ENCODE data around the gene HIRA. TPM values are rescaled to one million over a fixed set of nuclear protein-coding genes. Genes with fewer than 3 reads are reported as not detected.

The HIRA gene
- total and polyA plus RNA-seq, 2 experiments from 2014 or later: 17.1 to 36.9 TPM

DNA sequence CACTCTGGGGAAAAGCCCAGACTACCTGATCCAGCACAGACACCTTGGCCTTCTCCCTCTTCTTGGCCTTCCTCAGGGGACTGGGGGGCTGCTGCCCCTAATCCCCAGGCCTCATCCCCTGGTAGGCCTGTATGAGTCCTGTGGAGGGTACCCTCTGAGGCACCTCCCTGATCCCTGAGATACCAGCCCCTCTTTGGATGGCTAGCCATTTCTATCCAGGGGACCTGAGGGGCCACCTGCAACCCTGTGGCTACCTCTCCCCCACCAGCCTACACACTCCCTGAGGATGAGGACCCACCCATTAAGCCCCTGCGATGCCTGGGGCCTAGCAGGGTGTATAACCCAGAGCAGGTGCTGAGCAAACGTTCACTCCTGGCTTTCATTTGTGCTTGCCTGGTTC lies 54.6 kb downstream of the HIRA start:
- no peaks in the 10 kb centered on the region for H3K9me3 ChIP-seq (ENCODE audit: low read depth)
- TF ChIP-seq, protein P1, sequence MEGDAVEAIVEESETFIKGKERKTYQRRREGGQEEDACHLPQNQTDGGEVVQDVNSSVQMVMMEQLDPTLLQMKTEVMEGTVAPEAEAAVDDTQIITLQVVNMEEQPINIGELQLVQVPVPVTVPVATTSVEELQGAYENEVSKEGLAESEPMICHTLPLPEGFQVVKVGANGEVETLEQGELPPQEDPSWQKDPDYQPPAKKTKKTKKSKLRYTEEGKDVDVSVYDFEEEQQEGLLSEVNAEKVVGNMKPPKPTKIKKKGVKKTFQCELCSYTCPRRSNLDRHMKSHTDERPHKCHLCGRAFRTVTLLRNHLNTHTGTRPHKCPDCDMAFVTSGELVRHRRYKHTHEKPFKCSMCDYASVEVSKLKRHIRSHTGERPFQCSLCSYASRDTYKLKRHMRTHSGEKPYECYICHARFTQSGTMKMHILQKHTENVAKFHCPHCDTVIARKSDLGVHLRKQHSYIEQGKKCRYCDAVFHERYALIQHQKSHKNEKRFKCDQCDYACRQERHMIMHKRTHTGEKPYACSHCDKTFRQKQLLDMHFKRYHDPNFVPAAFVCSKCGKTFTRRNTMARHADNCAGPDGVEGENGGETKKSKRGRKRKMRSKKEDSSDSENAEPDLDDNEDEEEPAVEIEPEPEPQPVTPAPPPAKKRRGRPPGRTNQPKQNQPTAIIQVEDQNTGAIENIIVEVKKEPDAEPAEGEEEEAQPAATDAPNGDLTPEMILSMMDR (IDR thresholded peaks at IDR 0.05; ENCODE audit: low read depth, low read length): no peak
- H3K27me3 ChIP-seq: no peaks in the 10 kb centered on the region
- no peaks in the 10 kb centered on the region for H3K4me1 ChIP-seq (ENCODE audit: low read depth)
- H3K27ac ChIP-seq: no peak overlapping the region
- H3K4me3 ChIP-seq: no peak overlapping the region
- DNase-seq (ENCODE audit: low read depth in 1 of 2, low spot score in 1 of 2): no peak
- H3K36me3 ChIP-seq: peaks cover 79% of the 10 kb centered on the region

DNA sequence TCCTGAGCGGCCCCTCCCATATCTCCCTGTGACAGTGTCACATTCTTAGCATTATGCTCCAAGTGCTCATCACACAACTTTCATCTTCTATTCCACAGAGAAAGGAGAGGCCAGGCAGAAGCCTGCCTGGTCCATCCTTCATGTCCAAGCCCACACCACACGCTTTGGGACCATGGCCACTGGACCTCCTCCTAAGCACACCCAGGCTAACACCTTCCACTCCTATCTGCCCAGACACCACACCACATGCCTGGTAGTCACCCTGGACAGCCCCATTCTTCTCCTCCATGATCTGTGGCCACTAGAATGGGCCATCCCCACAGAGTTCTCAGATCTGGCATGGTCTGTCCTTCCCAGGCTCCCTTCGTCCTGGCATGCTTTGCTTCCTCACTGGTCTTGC lies 55.3 kb downstream of the HIRA start:
- no peaks in the 10 kb centered on the region for H3K9me3 ChIP-seq (ENCODE audit: low read depth)
- H3K36me3 ChIP-seq: peaks cover 84% of the 10 kb centered on the region
- H3K27ac ChIP-seq: no peak overlapping the region
- H3K4me1 ChIP-seq (ENCODE audit: low read depth): no peaks in the 10 kb centered on the region
- TF ChIP-seq, protein P1 (IDR thresholded peaks at IDR 0.05; ENCODE audit: low read depth, low read length): no peak
- no peak for DNase-seq (ENCODE audit: low read depth in 1 of 2, low spot score in 1 of 2)
- H3K27me3 ChIP-seq: no peaks in the 10 kb centered on the region
- H3K4me3 ChIP-seq: no peak overlapping the region

DNA sequence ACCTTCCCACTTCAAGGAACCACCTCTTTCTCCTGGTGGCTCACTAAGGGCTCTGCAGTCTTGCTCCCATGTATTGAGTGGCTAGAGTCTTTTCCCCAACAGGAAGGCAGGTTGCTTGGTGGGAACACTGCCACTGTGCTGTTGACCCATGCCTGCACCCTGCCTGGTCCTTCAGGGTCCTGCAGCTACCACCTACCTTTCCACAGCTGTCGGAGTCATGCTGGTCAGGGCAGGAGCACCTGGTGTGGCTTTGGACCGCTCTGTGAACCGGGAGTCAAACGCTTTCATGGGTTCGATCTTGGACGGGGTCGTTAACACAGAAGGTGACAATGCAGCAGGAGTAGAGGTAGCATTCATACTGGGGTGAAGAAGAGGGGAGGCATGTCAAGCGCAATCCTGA lies 56.1 kb downstream of the HIRA start:
- H3K27ac ChIP-seq: no peak overlapping the region
- H3K9me3 ChIP-seq (ENCODE audit: low read depth): no peaks in the 10 kb centered on the region
- TF ChIP-seq, protein P1 (IDR thresholded peaks at IDR 0.05; ENCODE audit: low read depth, low read length): no peak
- H3K36me3 ChIP-seq: peaks cover 77% of the 10 kb centered on the region
- no peak overlapping the region for H3K4me3 ChIP-seq
- no peaks in the 10 kb centered on the region for H3K4me1 ChIP-seq (ENCODE audit: low read depth)
- no peak for DNase-seq (ENCODE audit: low read depth in 1 of 2, low spot score in 1 of 2)
- no peaks in the 10 kb centered on the region for H3K27me3 ChIP-seq

DNA sequence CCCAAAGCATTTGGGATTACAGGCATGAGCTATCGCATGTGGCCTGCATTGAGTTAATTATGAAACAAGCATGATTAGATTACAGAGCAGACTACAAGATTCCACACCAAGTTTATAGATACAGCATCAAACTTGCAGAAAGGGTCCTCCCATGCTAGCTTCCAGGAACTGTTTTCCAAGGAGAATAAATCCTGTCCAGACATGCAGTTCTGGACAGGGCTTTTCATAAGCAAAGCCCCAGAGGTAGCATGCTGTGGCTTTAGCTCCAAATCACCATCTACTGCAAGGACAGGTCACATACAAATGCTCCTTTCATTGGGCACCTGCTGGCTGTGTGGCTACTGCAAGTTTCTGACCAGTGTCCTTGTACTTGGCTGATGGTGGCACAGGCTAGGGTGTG lies 57.1 kb downstream of the HIRA start:
- no peak for DNase-seq (ENCODE audit: low read depth in 1 of 2, low spot score in 1 of 2)
- TF ChIP-seq, protein P1 (IDR thresholded peaks at IDR 0.05; ENCODE audit: low read depth, low read length): no peak
- Histone ChIP-seq H3K27ac (no peak overlapping the region), H3K4me1 (ENCODE audit: low read depth) (no peaks in the 10 kb centered on the region), H3K27me3 (no peaks in the 10 kb centered on the region), H3K36me3 (peaks cover 72% of the 10 kb centered on the region), H3K4me3 (no peak overlapping the region), H3K9me3 (ENCODE audit: low read depth) (no peaks in the 10 kb centered on the region)

DNA sequence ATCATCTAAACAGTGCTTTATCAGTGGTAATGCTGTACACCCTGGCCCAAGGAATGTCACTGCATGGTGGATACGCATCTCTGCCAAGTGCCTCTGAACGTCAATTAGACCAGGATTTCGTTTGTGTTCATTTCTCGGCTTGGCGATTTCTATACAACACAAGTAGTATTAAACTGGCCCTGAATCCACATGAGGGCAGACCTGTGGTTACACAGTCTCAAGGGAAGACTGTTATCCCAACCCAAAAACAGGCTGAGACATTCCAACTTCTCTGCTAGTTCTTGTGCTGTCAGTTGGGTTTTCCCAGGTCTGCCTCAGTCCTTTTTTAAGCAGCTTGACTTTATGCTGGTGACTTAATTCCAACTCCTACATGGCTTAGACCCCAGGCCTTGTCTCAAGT lies 58.1 kb downstream of the HIRA start:
- Histone ChIP-seq H3K36me3 (peaks cover 76% of the 10 kb centered on the region), H3K27ac (no peak overlapping the region), H3K27me3 (no peaks in the 10 kb centered on the region), H3K4me1 (ENCODE audit: low read depth) (no peaks in the 10 kb centered on the region), H3K4me3 (no peak overlapping the region), H3K9me3 (ENCODE audit: low read depth) (no peaks in the 10 kb centered on the region)
- TF ChIP-seq, protein P1 (IDR thresholded peaks at IDR 0.05; ENCODE audit: low read depth, low read length): no peak
- DNase-seq (ENCODE audit: low read depth in 1 of 2, low spot score in 1 of 2): no peak

DNA sequence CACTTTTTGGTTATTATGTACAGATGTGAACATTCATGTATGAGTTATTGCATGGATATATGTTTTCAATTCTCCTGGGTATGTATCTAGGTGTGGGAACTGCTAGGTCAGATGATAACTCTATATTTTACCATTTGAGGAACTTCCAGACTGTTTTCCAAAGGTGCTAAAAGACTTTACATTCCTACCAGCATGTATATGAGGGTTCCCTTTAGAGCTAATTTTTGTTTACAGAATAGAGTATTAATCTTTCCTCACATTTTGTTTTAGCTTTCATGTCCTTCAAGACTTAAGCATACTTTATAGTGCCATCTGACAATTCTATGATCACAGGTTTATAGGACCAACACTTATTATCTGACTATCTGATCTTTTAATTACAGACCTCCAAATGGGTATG lies 59.6 kb downstream of the HIRA start:
- no peaks in the 10 kb centered on the region for H3K9me3 ChIP-seq (ENCODE audit: low read depth)
- H3K36me3 ChIP-seq: peaks cover 70% of the 10 kb centered on the region
- no peak for DNase-seq (ENCODE audit: low read depth in 1 of 2, low spot score in 1 of 2)
- TF ChIP-seq, protein P1 (IDR thresholded peaks at IDR 0.05; ENCODE audit: low read depth, low read length): no peak
- H3K4me3 ChIP-seq: no peak overlapping the region
- H3K27ac ChIP-seq: no peak overlapping the region
- H3K27me3 ChIP-seq: no peaks in the 10 kb centered on the region
- no peaks in the 10 kb centered on the region for H3K4me1 ChIP-seq (ENCODE audit: low read depth)

All from cardiac muscle cell (in vitro differentiated cells and primary cell).